Left ventricle myocardium inferior (tissue), 1 donor: ENCODE results near the gene SLC34A2. TPM values are rescaled to one million over a fixed set of nuclear protein-coding genes. Genes with fewer than 3 reads are reported as not detected.

ENCODE experiments used
- DNase-seq: peaks from one replicate; pipeline ENCODE4 v3.0.0-alpha.2; 2020
- H3K27ac ChIP-seq: fragments of 200-600 bp; replicated peaks from 2 replicates; pipeline ENCODE4 v1.8.0; 2021
- H3K27me3 ChIP-seq: fragments of 200-600 bp; 2 replicates; pipeline ENCODE4 v1.8.0; 2021; ENCODE audit warnings: low read depth
- H3K36me3 ChIP-seq: fragments of 200-600 bp; 2 replicates; pipeline ENCODE4 v1.8.0; 2021
- H3K4me1 ChIP-seq: fragments of 200-600 bp; 2 replicates; pipeline ENCODE4 v1.8.0; 2021
- H3K4me3 ChIP-seq: fragments of 200-600 bp; 2 replicates; pipeline ENCODE4 v1.8.0; 2021; ENCODE audit warnings: mild to moderate bottlenecking, moderate library complexity
- H3K9me3 ChIP-seq: fragments of 200-600 bp; replicated peaks from 2 replicates; pipeline ENCODE4 v1.8.0; 2021
- intact Hi-C: fragments of 100-400 bp; cut with micrococcal nuclease; formaldehyde crosslinking; loops from one replicate; pipeline ENCODE4 v1.11.0; 2022
- total RNA-seq: library from RNA; stranded (reverse); fragmentation: NEBNext Ultra II Directional; extraction: Animal tissue kit (Norgen Biotek cat#: 25700); gene quantifications from one replicate; pipeline ENCODE4 v1.2.1, GENCODE V29; 2021
- TF ChIP-seq, protein P1 (sequence below): fragments of 200-600 bp; IDR thresholded peaks from 2 replicates; pipeline ENCODE4 v1.8.0; 2021; ENCODE audit warnings: antibody characterized with exemption, mild to moderate bottlenecking, borderline replicate concordance
- donor health status: DM: no; HTN: yes; CAD: no; lungs with severe emphysema.

The SLC34A2 gene
- total RNA-seq, 1 donor from 2014 or later, result not detected

DNA sequence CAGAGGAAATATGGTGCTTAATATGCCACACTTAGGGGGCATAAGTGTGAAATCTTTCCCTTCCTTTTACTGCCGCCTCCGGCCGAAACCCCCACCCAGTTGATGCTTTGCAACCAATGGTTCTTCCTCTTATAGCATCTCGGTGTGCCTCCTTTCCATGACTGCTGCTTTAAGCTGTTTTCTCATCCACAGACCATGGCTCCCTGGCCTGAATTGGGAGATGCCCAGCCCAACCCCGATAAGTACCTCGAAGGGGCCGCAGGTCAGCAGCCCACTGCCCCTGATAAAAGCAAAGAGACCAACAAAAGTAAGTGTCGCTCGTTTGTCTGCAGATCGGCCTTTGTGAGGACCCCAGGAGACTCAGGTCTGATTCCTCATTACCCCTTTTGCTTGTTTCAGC lies 6.7 kb downstream of the SLC34A2 start:
- H3K9me3 ChIP-seq, result no peaks in the 10 kb centered on the region
- TF ChIP-seq, protein P1, sequence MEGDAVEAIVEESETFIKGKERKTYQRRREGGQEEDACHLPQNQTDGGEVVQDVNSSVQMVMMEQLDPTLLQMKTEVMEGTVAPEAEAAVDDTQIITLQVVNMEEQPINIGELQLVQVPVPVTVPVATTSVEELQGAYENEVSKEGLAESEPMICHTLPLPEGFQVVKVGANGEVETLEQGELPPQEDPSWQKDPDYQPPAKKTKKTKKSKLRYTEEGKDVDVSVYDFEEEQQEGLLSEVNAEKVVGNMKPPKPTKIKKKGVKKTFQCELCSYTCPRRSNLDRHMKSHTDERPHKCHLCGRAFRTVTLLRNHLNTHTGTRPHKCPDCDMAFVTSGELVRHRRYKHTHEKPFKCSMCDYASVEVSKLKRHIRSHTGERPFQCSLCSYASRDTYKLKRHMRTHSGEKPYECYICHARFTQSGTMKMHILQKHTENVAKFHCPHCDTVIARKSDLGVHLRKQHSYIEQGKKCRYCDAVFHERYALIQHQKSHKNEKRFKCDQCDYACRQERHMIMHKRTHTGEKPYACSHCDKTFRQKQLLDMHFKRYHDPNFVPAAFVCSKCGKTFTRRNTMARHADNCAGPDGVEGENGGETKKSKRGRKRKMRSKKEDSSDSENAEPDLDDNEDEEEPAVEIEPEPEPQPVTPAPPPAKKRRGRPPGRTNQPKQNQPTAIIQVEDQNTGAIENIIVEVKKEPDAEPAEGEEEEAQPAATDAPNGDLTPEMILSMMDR, result no peak
- H3K4me3 ChIP-seq, result no peak overlapping the region
- no peaks in the 10 kb centered on the region for H3K4me1 ChIP-seq
- intact Hi-C loops, result no loop called here
- no peaks in the 10 kb centered on the region for H3K36me3 ChIP-seq
- peaks cover 91% of the 10 kb centered on the region for H3K27me3 ChIP-seq
- no peak overlapping the region for H3K27ac ChIP-seq
- DNase-seq, result no peak

DNA sequence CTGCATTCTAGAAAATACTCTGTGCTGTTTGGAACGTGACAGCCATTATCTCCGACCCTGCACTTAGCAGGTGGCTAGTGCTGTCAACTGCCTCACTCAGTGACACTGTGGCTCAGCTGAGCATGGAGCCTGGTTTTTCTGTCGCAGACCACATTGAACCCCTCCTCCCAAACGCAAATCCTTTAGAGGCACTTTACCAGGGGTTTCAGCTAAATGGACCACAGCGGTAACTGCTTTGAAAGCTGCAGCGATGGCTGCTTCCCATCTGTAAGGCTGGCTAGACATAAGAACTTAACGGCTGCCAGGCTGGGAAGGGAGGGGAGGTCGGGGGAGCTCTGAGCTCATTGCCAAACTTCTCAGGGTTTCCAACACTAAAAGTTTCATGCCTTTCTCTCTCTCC lies 8.1 kb downstream of the SLC34A2 start:
- Histone ChIP-seq H3K27me3 (peaks cover 85% of the 10 kb centered on the region), H3K36me3 (no peaks in the 10 kb centered on the region), H3K4me1 (no peaks in the 10 kb centered on the region), H3K4me3 (no peak overlapping the region), H3K27ac (no peak overlapping the region), H3K9me3 (no peaks in the 10 kb centered on the region)
- no peak for DNase-seq
- TF ChIP-seq, protein P1, result no peak
- intact Hi-C loops, result no loop called here

DNA sequence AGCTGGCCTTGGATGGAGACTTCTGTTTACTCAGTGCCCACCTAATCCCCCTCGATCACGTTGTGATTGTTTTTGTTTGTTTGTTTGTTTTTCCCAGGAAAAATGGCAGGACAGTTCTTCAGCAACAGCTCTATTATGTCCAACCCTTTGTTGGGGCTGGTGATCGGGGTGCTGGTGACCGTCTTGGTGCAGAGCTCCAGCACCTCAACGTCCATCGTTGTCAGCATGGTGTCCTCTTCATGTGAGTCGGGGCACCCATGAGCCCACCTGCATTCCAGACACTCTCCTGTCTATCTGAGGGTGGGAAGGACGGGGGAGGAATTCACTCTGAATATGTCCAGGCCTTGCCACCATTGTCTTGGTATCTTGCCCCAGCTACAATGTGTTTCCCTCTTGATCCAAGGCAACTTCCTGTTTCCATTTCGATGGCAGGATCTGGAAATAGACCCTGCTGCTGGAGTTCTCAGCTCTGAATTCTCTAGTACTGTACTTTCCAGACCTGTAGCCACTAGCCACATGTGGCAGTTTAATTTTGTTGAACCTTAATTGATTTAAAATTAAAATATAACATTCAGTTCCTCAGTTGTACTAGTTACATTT lies 10.5 kb downstream of the SLC34A2 start:
- H3K9me3 ChIP-seq, result no peaks in the 10 kb centered on the region
- H3K4me1 ChIP-seq, result no peaks in the 10 kb centered on the region
- DNase-seq, result no peak
- TF ChIP-seq, protein P1, result no peak
- H3K4me3 ChIP-seq, result no peak overlapping the region
- intact Hi-C loops, result no loop called here
- no peak overlapping the region for H3K27ac ChIP-seq
- H3K36me3 ChIP-seq, result no peaks in the 10 kb centered on the region
- peaks cover 66% of the 10 kb centered on the region for H3K27me3 ChIP-seq

DNA sequence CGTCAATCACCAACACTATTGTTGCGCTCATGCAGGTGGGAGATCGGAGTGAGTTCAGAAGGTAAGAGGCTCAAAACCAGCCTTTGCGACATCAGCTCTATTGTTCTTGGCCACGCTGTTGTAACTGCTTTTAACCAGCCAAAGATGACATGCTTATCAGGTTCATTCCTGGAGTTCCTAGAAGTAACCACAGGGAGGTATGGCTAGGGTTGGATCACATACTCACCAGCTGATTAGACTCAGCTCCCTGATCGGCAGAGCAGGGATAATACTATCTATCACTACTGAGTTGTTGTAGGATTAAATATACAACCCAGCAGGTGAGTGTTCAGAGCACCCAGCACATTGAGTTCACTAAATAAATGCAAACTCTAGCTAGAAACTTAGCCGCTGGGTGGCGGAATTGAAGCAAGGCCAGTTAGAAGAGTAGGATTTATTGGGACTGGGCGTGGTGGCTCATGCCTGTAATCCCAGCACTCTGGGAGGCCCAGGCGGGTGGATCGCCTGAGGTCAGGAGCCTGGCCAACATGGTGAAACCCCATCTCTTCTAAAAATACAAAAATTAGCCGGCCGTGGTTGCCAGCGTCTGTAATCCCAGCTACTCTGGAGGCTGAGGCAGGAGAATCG lies 12.4 kb downstream of the SLC34A2 start:
- DNase-seq, result no peak
- TF ChIP-seq, protein P1, result no peak
- intact Hi-C loops, result no loop called here
- H3K4me3 ChIP-seq, result no peak overlapping the region
- peaks cover 47% of the 10 kb centered on the region for H3K27me3 ChIP-seq
- H3K36me3 ChIP-seq, result no peaks in the 10 kb centered on the region
- H3K9me3 ChIP-seq, result no peaks in the 10 kb centered on the region
- H3K4me1 ChIP-seq, result no peaks in the 10 kb centered on the region
- no peak overlapping the region for H3K27ac ChIP-seq

DNA sequence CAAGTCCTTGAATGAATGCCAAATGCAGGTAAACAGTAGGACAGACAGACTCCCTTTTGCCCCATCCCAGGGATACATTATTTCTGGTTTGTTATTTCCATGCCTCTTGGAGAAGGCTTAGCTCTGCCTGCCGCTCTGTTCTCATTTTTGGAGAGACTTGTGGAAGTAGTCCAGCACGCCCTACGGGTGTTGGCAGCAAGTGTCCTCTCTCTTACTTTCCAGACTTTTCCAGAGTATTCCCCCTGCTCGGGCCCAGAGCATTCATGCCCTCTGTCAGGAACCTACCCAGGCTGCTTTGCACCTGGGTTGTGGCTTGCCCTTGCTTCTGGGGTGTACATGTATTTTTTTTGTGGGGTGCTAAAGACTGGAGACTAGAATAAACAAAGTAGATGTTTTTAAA lies 15.3 kb downstream of the SLC34A2 start:
- H3K4me3 ChIP-seq, result no peak overlapping the region
- H3K27me3 ChIP-seq, result peaks cover 18% of the 10 kb centered on the region
- intact Hi-C loops, result no loop called here
- no peaks in the 10 kb centered on the region for H3K9me3 ChIP-seq
- DNase-seq, result no peak
- no peaks in the 10 kb centered on the region for H3K36me3 ChIP-seq
- no peaks in the 10 kb centered on the region for H3K4me1 ChIP-seq
- TF ChIP-seq, protein P1, result no peak
- H3K27ac ChIP-seq, result no peak overlapping the region
